Keratinocyte (primary cell): Measurements from ENCODE around the gene SLC25A47.

ENCODE experiments used
- CTCF ChIP-seq, 3 experiments: IDR thresholded peaks in 1 of 3; conservative IDR thresholded peaks in 1 of 3; optimal IDR thresholded peaks in 1 of 3; 2 replicates in 2 of 3; 3 replicates in 1 of 3; pipeline versions ENCODE3 to v1.5.1; 2011; ENCODE audit warnings: low read length in 3 of 3, mild to moderate bottlenecking in 3 of 3, moderate library complexity in 2 of 3, control low read depth in 1 of 3, inconsistent platforms in 1 of 3; ENCODE audit not compliant: insufficient read depth in 2 of 3; ENCODE audit errors: extremely low read depth in 1 of 3
- EZH2 ChIP-seq: IDR thresholded peaks from one replicate; pipeline ENCODE4 v1.6.1; 2012; ENCODE audit warnings: inconsistent platforms, mild to moderate bottlenecking, low read length, moderate library complexity

GRCh38 chr14:100370003-100370402 is 46.9 kb downstream of the SLC25A47 start:
- TF ChIP-seq CTCF (optimal IDR thresholded peaks at IDR 0.05 in 1 of 3, IDR thresholded peaks at IDR 0.05 in 1 of 3, conservative IDR thresholded peaks at IDR 0.05 in 1 of 3; ENCODE audit: extremely low read depth in 1 of 3, insufficient read depth in 2 of 3, low read length in 3 of 3) (no peak), EZH2 (no peak)
